Activated CD4-positive, CD25-positive, alpha-beta regulatory T cell treated with anti-CD3 and anti-CD28 coated beads, Interleukin-2, amount 50 U/mL, for 72 hours (primary cell): ENCODE data around the gene PLXNA2.

Experiments used
- DNase-seq: peaks from one replicate; pipeline ENCODE4 v3.0.0; 2021

PLXNA2 gene

GRCh38 chr1:208240662-208241355, 3.4 kb downstream of the PLXNA2 start:
- no peak for DNase-seq

GRCh38 chr1:208239473-208240381, 4.5 kb downstream of the PLXNA2 start:
- no peak for DNase-seq

- no peak for DNase-seq
Measured at GRCh38 chr1:208238710-208239472, 5.3 kb downstream of the PLXNA2 start.

DNA sequence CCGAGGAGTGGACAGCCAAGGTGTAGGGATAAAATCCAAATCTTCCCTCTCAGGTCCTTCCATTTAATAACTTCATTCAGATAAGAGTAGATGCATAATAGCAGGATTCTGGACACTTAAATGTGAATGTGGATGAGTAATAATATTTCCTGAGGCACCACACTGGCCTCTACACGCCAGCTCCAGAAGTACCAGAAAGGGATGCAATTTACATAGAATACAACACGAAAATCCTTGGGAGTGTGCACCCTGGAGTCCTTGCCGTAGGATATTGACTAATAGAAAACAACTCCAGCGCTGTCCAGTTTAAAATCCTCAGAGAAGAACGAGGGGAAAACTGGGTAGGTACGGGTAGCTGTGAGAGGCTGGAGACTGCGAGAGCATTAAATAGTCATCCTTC, 6.9 kb downstream of the PLXNA2 start:
- DNase-seq = no peak

- DNase-seq = no peak
Measured at GRCh38 chr1:208235982-208236761, 8.0 kb downstream of the PLXNA2 start.

- no peak for DNase-seq
Measured at GRCh38 chr1:208235356-208235981, 8.7 kb downstream of the PLXNA2 start.

GRCh38 chr1:208234721-208235120, 9.5 kb downstream of the PLXNA2 start:
- DNase-seq = no peak

GRCh38 chr1:208233978-208234377, 10.2 kb downstream of the PLXNA2 start:
- DNase-seq = no peak

DNA sequence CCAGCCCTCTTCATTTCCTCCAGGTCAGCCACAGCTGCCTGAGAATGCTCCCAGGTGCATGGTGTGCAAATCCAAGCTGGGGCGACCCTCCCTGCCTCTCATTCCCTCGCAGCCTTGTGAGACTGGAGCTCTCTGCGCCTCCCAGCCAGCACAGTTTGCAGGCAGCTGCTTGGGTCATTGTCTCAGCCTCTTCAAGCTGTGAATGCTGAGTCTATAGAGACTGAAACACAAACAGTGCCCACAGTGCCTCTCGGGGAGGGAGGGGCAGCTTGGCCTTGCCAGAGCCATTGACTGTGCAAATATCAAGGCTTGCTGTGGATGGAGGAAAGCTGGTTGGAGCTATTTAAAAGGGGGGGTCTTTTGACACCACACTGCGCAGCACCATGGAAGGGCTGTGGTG, 10.6 kb downstream of the PLXNA2 start:
- no peak for DNase-seq

- no peak for DNase-seq
Measured at GRCh38 chr1:208232662-208233038, 11.5 kb downstream of the PLXNA2 start.

DNA sequence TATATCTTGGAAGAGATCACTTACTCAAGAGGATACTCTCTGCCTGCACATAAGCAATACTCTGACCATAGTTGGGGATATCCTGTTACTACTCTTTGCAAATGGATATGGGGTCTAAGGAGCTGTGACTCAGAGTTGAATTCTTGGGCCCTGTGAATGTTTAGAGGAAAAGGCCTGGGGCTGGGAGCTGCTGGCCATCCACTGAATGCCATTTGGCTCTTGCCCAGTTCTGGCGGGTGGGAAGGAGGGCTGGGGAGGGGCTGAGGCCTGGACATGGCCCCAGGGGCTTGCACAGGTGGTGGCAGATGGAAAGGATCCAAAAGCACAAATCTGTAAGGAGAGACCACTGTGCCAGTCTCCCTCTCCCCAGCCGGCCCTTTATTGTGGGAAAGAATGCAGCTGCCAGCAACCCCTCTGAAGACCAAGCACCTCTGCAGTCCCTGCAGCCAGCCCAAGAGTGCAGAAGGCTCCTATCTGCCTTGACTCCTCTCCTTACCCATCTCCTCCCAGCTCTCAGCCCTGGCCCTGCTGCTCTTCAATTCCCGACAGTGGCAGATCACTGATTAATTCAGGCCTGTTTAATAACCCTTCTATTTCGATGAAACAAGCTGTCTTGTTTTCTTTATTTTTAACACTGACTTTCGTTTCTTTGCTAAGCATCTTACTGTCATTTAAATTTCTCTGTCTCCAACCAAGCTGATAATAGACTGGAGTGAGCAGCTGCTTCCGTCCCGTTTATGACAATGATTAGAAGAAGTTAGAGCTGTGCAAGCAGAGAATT, 12.1 kb downstream of the PLXNA2 start:
- DNase-seq = no peak

- DNase-seq = no peak
Measured at GRCh38 chr1:208230668-208231529, 13.3 kb downstream of the PLXNA2 start.

GRCh38 chr1:208228550-208228949, 15.6 kb downstream of the PLXNA2 start:
- no peak for DNase-seq

GRCh38 chr1:208228026-208228425, 16.2 kb downstream of the PLXNA2 start:
- DNase-seq = no peak

- no peak for DNase-seq
Measured at GRCh38 chr1:208227366-208227765, 16.8 kb downstream of the PLXNA2 start.

GRCh38 chr1:208225954-208226937, 17.9 kb downstream of the PLXNA2 start:
- DNase-seq = no peak

GRCh38 chr1:208224192-208224713, 19.9 kb downstream of the PLXNA2 start:
- no peak for DNase-seq

DNA sequence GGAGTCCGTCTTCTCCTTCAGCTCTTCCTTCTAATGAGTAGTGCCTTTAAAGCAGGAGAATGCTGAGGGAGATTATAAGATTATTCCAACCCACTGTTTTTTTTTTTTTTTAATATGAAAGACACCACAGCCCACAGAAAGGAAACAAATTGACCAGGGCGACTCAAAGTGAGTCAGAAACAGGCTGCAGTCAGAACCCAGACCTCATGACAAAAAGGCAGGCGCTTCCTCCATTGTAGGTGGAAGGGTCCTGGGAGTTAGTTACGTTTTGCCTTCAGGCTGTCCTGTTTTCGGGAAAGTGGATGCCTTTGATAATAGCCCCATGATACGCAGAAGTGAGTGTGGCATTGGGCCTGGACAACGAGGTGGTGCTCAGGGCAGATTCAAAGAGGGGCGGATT, 21.0 kb downstream of the PLXNA2 start:
- no peak for DNase-seq
